SK-N-SH (cell line): ENCODE measurements around the gene NBPF1. TPM values are rescaled to one million over a fixed set of nuclear protein-coding genes. Genes with fewer than 3 reads are reported as not detected.
A peak's percentile ranks its signal among the peaks of the same experiment; 100 is the strongest.
"Not testable (repeated sequence)": the region's sequence is repeated elsewhere in the genome, so short reads cannot be mapped to it uniquely, and the experiment has no call there.

Experiments used
- CTCF ChIA-PET: fragments of 300-600, 350-600 bp; formaldehyde crosslinking; extraction: SDS; loops from one replicate; lab custom pipeline; 2021; lab: Yijun Ruan, JAX
- POLR2A ChIA-PET: fragments of 350-600 bp; sonication (Branson Sonifier 250); formaldehyde crosslinking; extraction: SDS; loops from one replicate; lab custom pipeline; 2020; ENCODE audit warnings: antibody characterized with exemption, inconsistent platforms; lab: Yijun Ruan, JAX
- DNase-seq: peaks from one replicate; pipeline ENCODE4 v3.0.0; 2012
- H2AFZ ChIP-seq: fragments of 200-600 bp; sonication (generic); 2 replicates; pipeline ENCODE4 v1.8.1; 2016; ENCODE audit warnings: antibody characterized with exemption, mild to moderate bottlenecking, low read depth
- H3F3A ChIP-seq: fragments of 200-600 bp; sonication (generic); replicated peaks from 2 replicates; pipeline ENCODE3; 2016; ENCODE audit warnings: antibody characterized with exemption, mild to moderate bottlenecking; ENCODE audit not compliant: insufficient read depth
- H3K27ac ChIP-seq, 2 experiments: fragments of 200-500 bp in 1 of 2; fragments of 200-600 bp in 1 of 2; sonication (Bioruptor generic) in 1 of 2; sonication (generic), shearing (Covaris generic) in 1 of 2; 2 replicates each; pipeline versions ENCODE4 v1.5.1 to v1.6.1; 2014 to 2016; ENCODE audit warnings: low read depth in 2 of 2, inconsistent platforms in 1 of 2, low read length in 1 of 2, mild to moderate bottlenecking in 1 of 2, mixed read lengths in 1 of 2
- H3K27me3 ChIP-seq: fragments of 200-600 bp; sonication (generic), shearing (Covaris generic); 2 replicates; pipeline ENCODE4 v1.6.1; 2016; ENCODE audit warnings: mixed run types; ENCODE audit not compliant: insufficient read depth
- H3K36me3 ChIP-seq, 2 experiments: fragments of 200-500 bp in 1 of 2; fragments of 200-600 bp in 1 of 2; sonication (Bioruptor generic) in 1 of 2; sonication (generic) in 1 of 2; replicated peaks in 1 of 2; 2 replicates each; pipeline versions ENCODE3 to v1.5.1; 2014 to 2016; ENCODE audit warnings: low read length in 1 of 2, mild to moderate bottlenecking in 1 of 2; ENCODE audit not compliant: insufficient read depth in 2 of 2, control insufficient read depth in 1 of 2
- H3K4me1 ChIP-seq, 2 experiments: fragments of 200-500 bp in 1 of 2; fragments of 200-600 bp in 1 of 2; sonication (Bioruptor generic) in 1 of 2; sonication (generic), shearing (Covaris generic) in 1 of 2; 2 replicates each; pipeline versions ENCODE4 v1.5.1 to v1.6.1; 2014 to 2016; ENCODE audit warnings: low read depth in 1 of 2, low read length in 1 of 2, mixed run types in 1 of 2; ENCODE audit not compliant: insufficient read depth in 2 of 2, control insufficient read depth in 1 of 2
- H3K4me2 ChIP-seq: fragments of 200-600 bp; sonication (generic), shearing (Covaris generic); 2 replicates; pipeline ENCODE4 v1.6.1; 2017; ENCODE audit warnings: mixed run types
- H3K4me3 ChIP-seq, 2 experiments: fragments of 200-500 bp in 1 of 2; fragments of 200-600 bp in 1 of 2; sonication (Bioruptor generic) in 1 of 2; sonication (generic), shearing (Covaris generic) in 1 of 2; 2 replicates each; pipeline versions ENCODE4 v1.5.1 to v1.8.1; 2014 to 2016; ENCODE audit warnings: low read depth in 2 of 2, inconsistent platforms in 1 of 2, low read length in 1 of 2, mild to moderate bottlenecking in 1 of 2, mixed read lengths in 1 of 2, moderate library complexity in 1 of 2
- H3K79me2 ChIP-seq: fragments of 200-600 bp; sonication (generic); 2 replicates; pipeline ENCODE4 v1.8.1; 2017; ENCODE audit warnings: mild to moderate bottlenecking; ENCODE audit not compliant: insufficient read depth
- H3K9ac ChIP-seq: fragments of 200-600 bp; sonication (generic); 2 replicates; pipeline ENCODE4 v1.6.1; 2017; ENCODE audit warnings: mixed run types
- H3K9me2 ChIP-seq: fragments of 200-600 bp; sonication (generic); 2 replicates; pipeline ENCODE4 v1.6.1; 2017; ENCODE audit warnings: mixed run types
- H3K9me3 ChIP-seq: fragments of 200-600 bp; sonication (generic); 2 replicates; pipeline ENCODE4 v1.6.1; 2017; ENCODE audit warnings: mixed run types, mild to moderate bottlenecking, moderate library complexity
- H4K20me1 ChIP-seq: fragments of 200-600 bp; sonication (generic); 2 replicates; pipeline ENCODE4 v1.6.1; 2017; ENCODE audit warnings: mild to moderate bottlenecking, mixed run types; ENCODE audit not compliant: insufficient read depth
- ELF1 ChIP-seq: IDR thresholded peaks from 2 replicates; pipeline ENCODE4 v1.4.0; 2012
- FOSL2 ChIP-seq: IDR thresholded peaks from 2 replicates; pipeline ENCODE4 v1.4.0; 2012; ENCODE audit warnings: low read depth, mild to moderate bottlenecking, moderate library complexity, borderline replicate concordance
- FOXJ3 ChIP-seq: sonication (generic); formaldehyde crosslinking; IDR thresholded peaks from 2 replicates; pipeline ENCODE4 v1.5.1; 2020; ENCODE audit warnings: mild to moderate bottlenecking, missing genetic modification reagents
- FOXM1 ChIP-seq: IDR thresholded peaks from 2 replicates; pipeline ENCODE4 v1.4.0; 2012; ENCODE audit warnings: low read depth, mild to moderate bottlenecking
- GATA2 ChIP-seq: sonication (generic); formaldehyde crosslinking; IDR thresholded peaks from 2 replicates; pipeline ENCODE4 v1.5.0; 2020; ENCODE audit warnings: mild to moderate bottlenecking, missing genetic modification reagents
- MXI1 ChIP-seq: IDR thresholded peaks from 2 replicates; pipeline ENCODE4 v1.6.1; 2012; ENCODE audit warnings: mild to moderate bottlenecking, low read depth, low read length, improper control_type of control experiment
- NFIC ChIP-seq: IDR thresholded peaks from 2 replicates; pipeline ENCODE4 v1.4.0; 2012; ENCODE audit warnings: borderline replicate concordance
- POLR2AphosphoS5 ChIP-seq: IDR thresholded peaks from 2 replicates; pipeline ENCODE4 v1.6.1; 2012; ENCODE audit warnings: low read depth, low read length
- RFX5 ChIP-seq: IDR thresholded peaks from 2 replicates; pipeline ENCODE4 v1.6.1; 2012; ENCODE audit warnings: mild to moderate bottlenecking, improper control_type of control experiment, low read length
- RXRA ChIP-seq: IDR thresholded peaks from 2 replicates; pipeline ENCODE4 v1.4.0; 2012; ENCODE audit warnings: low read depth, mild to moderate bottlenecking, borderline replicate concordance
- TCF12 ChIP-seq: IDR thresholded peaks from 2 replicates; pipeline ENCODE4 v1.4.0; 2012
- TEAD4 ChIP-seq: IDR thresholded peaks from 2 replicates; pipeline ENCODE4 v1.4.0; 2012; ENCODE audit warnings: mild to moderate bottlenecking, borderline replicate concordance; ENCODE audit not compliant: insufficient read depth
- YY1 ChIP-seq: IDR thresholded peaks from 2 replicates; pipeline ENCODE4 v1.4.0; 2012; ENCODE audit warnings: low read depth, mild to moderate bottlenecking
- WGBS: methylation state at CpG from one replicate; pipeline ENCODE4 v1.1.6; 2017; ENCODE audit warnings: low lambda C conversion rate; 5-methylcytosine and 5-hydroxymethylcytosine counted together
- polyA plus RNA-seq, 3 experiments: library from polyadenylated mRNA; depleted of rRNA; stranded (reverse); fragments of >200 nt; gene quantifications; 2 replicates each; pipeline ENCODE4 v1.2.3, GENCODE V29; 2012
- TF ChIP-seq, protein P1 (sequence below): fragments of 150-350 bp; IDR thresholded peaks from 2 replicates; pipeline ENCODE4 v1.6.1; 2016; ENCODE audit warnings: mild to moderate bottlenecking, low read depth, low read length
- TF ChIP-seq, protein P2 (sequence below): IDR thresholded peaks from 2 replicates; pipeline ENCODE4 v1.4.0; 2012; ENCODE audit warnings: low read depth, borderline replicate concordance
- TF ChIP-seq, protein P3 (sequence below): IDR thresholded peaks from 2 replicates; pipeline ENCODE4 v1.4.0; 2012; ENCODE audit warnings: low read depth, borderline replicate concordance
- TF ChIP-seq, protein P4 (sequence below): fragments of 200-600 bp; sonication (generic); IDR thresholded peaks from 2 replicates; pipeline ENCODE4 v1.6.1; 2017; ENCODE audit warnings: antibody characterized with exemption, mild to moderate bottlenecking, moderate library complexity

The NBPF1 gene
- polyA plus RNA-seq, 1 of the 3 experiments (the other 2 are of a cell fraction) = 29.8 TPM

DNA sequence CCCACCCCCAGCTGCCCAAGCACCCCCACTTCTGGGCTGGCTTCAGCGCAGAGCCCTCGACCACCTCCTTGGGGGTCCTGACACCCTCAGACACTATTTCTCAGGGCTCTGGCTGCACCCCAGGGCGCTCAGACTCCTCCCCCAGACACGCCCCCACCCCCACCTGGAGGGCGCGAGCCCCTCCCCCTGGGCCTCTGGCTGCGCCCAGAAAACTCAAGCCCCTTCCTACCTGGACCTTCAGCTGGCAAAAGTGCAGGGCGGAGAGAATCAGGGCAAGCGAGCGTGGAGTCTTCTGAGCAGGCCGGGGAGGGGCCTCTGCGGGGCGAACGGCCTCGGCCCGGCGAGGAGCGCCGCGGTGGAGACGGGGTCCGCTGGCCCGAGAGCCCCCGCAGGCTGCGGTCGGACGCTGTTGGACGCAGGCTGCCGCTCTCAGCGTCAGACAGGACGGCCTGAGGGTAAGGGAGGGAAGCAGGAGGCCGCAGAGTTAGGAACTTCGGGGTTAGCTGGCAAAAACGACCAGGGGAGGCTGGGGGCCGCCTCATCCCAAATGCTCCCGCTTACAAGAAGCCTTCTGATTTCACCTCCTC is 17.4 kb upstream of the NBPF1 start:
- no peaks in the 10 kb centered on the region for H3K9me3 ChIP-seq
- no peak overlapping the region for H3K4me3 ChIP-seq
- peaks cover 39 to 46% of the 10 kb centered on the region in 2 experiments for H3K36me3 ChIP-seq
- H3F3A ChIP-seq = no peaks in the 10 kb centered on the region
- H3K9me2 ChIP-seq = no peaks in the 10 kb centered on the region
- POLR2A ChIA-PET = interaction anchor here (1.0 kb wide), 1 partner anchor 9 kb away, joined by 3 read pairs; no protein-coding TSS in a partner anchor
- DNase-seq = peak; percentile 62
- no peaks in the 10 kb centered on the region for H3K4me1 ChIP-seq
- H2AFZ ChIP-seq = no peak overlapping the region
- peaks cover 17% of the 10 kb centered on the region for H3K79me2 ChIP-seq
- CTCF ChIA-PET = interaction anchor here (0.7 to 9.5 kb wide), 4 partner anchors 10 to 279 kb away, joined by 3 to 88 read pairs (median 4); partner anchors contain the start of gene NBPF1
- H4K20me1 ChIP-seq = no peaks in the 10 kb centered on the region
- TF ChIP-seq, protein P1, sequence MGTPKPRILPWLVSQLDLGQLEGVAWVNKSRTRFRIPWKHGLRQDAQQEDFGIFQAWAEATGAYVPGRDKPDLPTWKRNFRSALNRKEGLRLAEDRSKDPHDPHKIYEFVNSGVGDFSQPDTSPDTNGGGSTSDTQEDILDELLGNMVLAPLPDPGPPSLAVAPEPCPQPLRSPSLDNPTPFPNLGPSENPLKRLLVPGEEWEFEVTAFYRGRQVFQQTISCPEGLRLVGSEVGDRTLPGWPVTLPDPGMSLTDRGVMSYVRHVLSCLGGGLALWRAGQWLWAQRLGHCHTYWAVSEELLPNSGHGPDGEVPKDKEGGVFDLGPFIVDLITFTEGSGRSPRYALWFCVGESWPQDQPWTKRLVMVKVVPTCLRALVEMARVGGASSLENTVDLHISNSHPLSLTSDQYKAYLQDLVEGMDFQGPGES = no peak
- TF ChIP-seq, protein P2, sequence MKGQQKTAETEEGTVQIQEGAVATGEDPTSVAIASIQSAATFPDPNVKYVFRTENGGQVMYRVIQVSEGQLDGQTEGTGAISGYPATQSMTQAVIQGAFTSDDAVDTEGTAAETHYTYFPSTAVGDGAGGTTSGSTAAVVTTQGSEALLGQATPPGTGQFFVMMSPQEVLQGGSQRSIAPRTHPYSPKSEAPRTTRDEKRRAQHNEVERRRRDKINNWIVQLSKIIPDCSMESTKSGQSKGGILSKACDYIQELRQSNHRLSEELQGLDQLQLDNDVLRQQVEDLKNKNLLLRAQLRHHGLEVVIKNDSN = no peak
- no peak for TF ChIP-seq GATA2 (CRISPR knock-in tag)
- no peak for TF ChIP-seq NFIC
- TF ChIP-seq RFX5 = no peak
- no peak for TF ChIP-seq FOXJ3 (CRISPR knock-in tag)
- TF ChIP-seq POLR2AphosphoS5 = no peak
- TF ChIP-seq RXRA = no peak
- no peak for TF ChIP-seq YY1
- no peak for TF ChIP-seq ELF1
- TF ChIP-seq TEAD4 = no peak
- no peak for TF ChIP-seq FOSL2
- no peak for TF ChIP-seq MXI1
- TF ChIP-seq, protein P3, sequence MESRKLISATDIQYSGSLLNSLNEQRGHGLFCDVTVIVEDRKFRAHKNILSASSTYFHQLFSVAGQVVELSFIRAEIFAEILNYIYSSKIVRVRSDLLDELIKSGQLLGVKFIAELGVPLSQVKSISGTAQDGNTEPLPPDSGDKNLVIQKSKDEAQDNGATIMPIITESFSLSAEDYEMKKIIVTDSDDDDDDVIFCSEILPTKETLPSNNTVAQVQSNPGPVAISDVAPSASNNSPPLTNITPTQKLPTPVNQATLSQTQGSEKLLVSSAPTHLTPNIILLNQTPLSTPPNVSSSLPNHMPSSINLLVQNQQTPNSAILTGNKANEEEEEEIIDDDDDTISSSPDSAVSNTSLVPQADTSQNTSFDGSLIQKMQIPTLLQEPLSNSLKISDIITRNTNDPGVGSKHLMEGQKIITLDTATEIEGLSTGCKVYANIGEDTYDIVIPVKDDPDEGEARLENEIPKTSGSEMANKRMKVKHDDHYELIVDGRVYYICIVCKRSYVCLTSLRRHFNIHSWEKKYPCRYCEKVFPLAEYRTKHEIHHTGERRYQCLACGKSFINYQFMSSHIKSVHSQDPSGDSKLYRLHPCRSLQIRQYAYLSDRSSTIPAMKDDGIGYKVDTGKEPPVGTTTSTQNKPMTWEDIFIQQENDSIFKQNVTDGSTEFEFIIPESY = no peak
- no peak for TF ChIP-seq FOXM1
- TF ChIP-seq, protein P4, sequence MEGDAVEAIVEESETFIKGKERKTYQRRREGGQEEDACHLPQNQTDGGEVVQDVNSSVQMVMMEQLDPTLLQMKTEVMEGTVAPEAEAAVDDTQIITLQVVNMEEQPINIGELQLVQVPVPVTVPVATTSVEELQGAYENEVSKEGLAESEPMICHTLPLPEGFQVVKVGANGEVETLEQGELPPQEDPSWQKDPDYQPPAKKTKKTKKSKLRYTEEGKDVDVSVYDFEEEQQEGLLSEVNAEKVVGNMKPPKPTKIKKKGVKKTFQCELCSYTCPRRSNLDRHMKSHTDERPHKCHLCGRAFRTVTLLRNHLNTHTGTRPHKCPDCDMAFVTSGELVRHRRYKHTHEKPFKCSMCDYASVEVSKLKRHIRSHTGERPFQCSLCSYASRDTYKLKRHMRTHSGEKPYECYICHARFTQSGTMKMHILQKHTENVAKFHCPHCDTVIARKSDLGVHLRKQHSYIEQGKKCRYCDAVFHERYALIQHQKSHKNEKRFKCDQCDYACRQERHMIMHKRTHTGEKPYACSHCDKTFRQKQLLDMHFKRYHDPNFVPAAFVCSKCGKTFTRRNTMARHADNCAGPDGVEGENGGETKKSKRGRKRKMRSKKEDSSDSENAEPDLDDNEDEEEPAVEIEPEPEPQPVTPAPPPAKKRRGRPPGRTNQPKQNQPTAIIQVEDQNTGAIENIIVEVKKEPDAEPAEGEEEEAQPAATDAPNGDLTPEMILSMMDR = no peak
- no peak for TF ChIP-seq TCF12
- no peak overlapping the region for H3K4me2 ChIP-seq
- WGBS = 96% methylated on average over 36 of the region's 36 CpGs
- no peak overlapping the region for H3K27ac ChIP-seq
- H3K27me3 ChIP-seq = no peaks in the 10 kb centered on the region
- no peak overlapping the region for H3K9ac ChIP-seq

DNA sequence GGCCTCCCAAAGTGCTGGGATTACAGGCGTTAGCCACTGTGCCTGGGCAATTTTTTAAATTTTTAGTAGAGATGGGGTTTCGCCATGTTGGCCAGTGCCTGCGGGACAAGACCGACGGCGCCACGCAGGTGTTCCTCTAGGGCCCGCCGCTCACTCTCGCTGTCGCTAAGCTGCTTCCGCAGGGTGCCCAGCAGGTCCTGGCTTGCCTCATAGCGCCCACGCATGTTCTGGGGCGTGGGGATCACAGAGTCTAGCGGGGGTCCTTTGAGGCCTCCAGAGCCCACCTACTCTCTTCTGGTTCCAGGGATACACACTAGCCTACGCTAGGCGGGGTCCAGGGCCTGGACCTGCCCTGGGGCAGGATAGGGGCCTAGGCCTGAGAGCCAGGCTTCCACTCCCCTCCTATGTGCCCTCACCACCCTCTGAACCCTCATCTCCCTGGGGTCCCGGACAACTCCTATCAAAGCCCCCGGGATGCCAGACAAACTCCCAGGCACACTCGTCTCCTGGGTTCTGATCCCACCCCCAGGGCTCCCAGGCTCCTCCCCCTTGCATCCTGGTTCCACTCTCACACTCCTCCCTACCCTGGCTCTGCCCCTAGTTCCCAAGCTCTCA is 16.7 kb upstream of the NBPF1 start:
- not testable (repeated sequence) for H3K4me2 ChIP-seq, H4K20me1 ChIP-seq, H3K27me3 ChIP-seq, H2AFZ ChIP-seq, H3K9me3 ChIP-seq, H3K4me3 ChIP-seq, H3K4me1 ChIP-seq, H3K9me2 ChIP-seq, H3K9ac ChIP-seq, H3K27ac ChIP-seq, H3F3A ChIP-seq
- Histone ChIP-seq H3K79me2 (peaks cover 11% of the 10 kb centered on the region), H3K36me3 (peaks cover 44 to 46% of the 10 kb centered on the region in 2 experiments)
- POLR2A ChIA-PET = interaction anchor here (1.0 kb wide), 1 partner anchor 10 kb away, joined by 3 read pairs; no protein-coding TSS in a partner anchor
- DNase-seq = peak; percentile 42
- CTCF ChIA-PET = interaction anchor here (1.4 to 9.5 kb wide), 2 partner anchors 13 to 38 kb away, joined by 4 to 88 read pairs; partner anchors contain the start of gene NBPF1
- 96% methylated on average over 21 of the region's 21 CpGs for WGBS
